OCI-LY1 (cell line): Measurements from ENCODE around the gene AP4E1.

Source experiments
- H2AFZ ChIP-seq: fragments of 200-600 bp; sonication (generic), shearing (Covaris generic); 2 replicates; pipeline ENCODE4 v1.6.0; 2014; ENCODE audit warnings: antibody characterized with exemption, mild to moderate bottlenecking, low read length
- H3F3A ChIP-seq: fragments of 200-600 bp; sonication (generic), shearing (Covaris generic); 2 replicates; pipeline ENCODE4 v1.6.0; 2014; ENCODE audit warnings: mild to moderate bottlenecking, antibody characterized with exemption, low read length, moderate library complexity; ENCODE audit not compliant: insufficient read depth
- H3K27ac ChIP-seq: fragments of 200-600 bp; sonication (generic); 2 replicates; pipeline ENCODE4 v1.5.1; 2014; ENCODE audit warnings: low read length, mixed run types, mild to moderate bottlenecking, low read depth; ENCODE audit not compliant: poor library complexity, severe bottlenecking
- H3K27me3 ChIP-seq: fragments of 200-600 bp; sonication (generic); 2 replicates; pipeline ENCODE4 v1.6.0; 2014; ENCODE audit warnings: antibody characterized with exemption, mild to moderate bottlenecking, low read length, moderate library complexity; ENCODE audit not compliant: insufficient read depth
- H3K36me3 ChIP-seq: fragments of 200-600 bp; sonication (generic); 2 replicates; pipeline ENCODE4 v1.6.1; 2014; ENCODE audit warnings: mild to moderate bottlenecking, antibody characterized with exemption, low read length, moderate library complexity, mixed read lengths; ENCODE audit not compliant: insufficient read depth
- H3K4me1 ChIP-seq: fragments of 200-600 bp; sonication (generic); 2 replicates; pipeline ENCODE4 v1.5.1; 2014; ENCODE audit warnings: mild to moderate bottlenecking, low read length, moderate library complexity; ENCODE audit not compliant: insufficient read depth, severe bottlenecking
- H3K4me2 ChIP-seq: fragments of 200-600 bp; sonication (generic), shearing (Covaris generic); 2 replicates; pipeline ENCODE4 v1.6.1; 2014; ENCODE audit warnings: low read length
- H3K4me3 ChIP-seq: fragments of 200-600 bp; sonication (generic); 2 replicates; pipeline ENCODE4 v1.5.1; 2014; ENCODE audit warnings: low read length, low read depth, mild to moderate bottlenecking, mixed read lengths; ENCODE audit not compliant: poor library complexity, severe bottlenecking
- H3K79me2 ChIP-seq: fragments of 200-600 bp; shearing (Covaris generic); 2 replicates; pipeline ENCODE4 v1.6.1; 2016; ENCODE audit warnings: mixed run types, low read length, mixed read lengths; ENCODE audit not compliant: insufficient read depth
- H3K9ac ChIP-seq: fragments of 200-600 bp; sonication (generic), shearing (Covaris generic); 2 replicates; pipeline ENCODE4 v1.6.1; 2014; ENCODE audit warnings: mild to moderate bottlenecking, low read length, mixed read lengths
- H3K9me2 ChIP-seq: fragments of 200-600 bp; sonication (generic), shearing (Covaris generic); 2 replicates; pipeline ENCODE4 v1.6.1; 2014; ENCODE audit warnings: low read depth, mild to moderate bottlenecking, low read length, mixed read lengths
- H3K9me3 ChIP-seq: fragments of 200-600 bp; shearing (Covaris generic); 2 replicates; pipeline ENCODE4 v1.6.1; 2014; ENCODE audit warnings: low read length, mixed read lengths
- H4K20me1 ChIP-seq: fragments of 200-600 bp; sonication (generic), shearing (Covaris generic); 2 replicates; pipeline ENCODE4 v1.6.0; 2016; ENCODE audit warnings: mild to moderate bottlenecking, low read length; ENCODE audit not compliant: insufficient read depth
- CTCF ChIP-seq: fragments of 200-600 bp; sonication (generic), shearing (Covaris generic); IDR thresholded peaks from 2 replicates; pipeline ENCODE4 v1.5.1; 2017; ENCODE audit warnings: mild to moderate bottlenecking, antibody characterized with exemption, low read length, moderate library complexity, mixed read lengths
- EZH2 ChIP-seq: fragments of 200-600 bp; sonication (generic), shearing (Covaris generic); IDR thresholded peaks from 2 replicates; pipeline ENCODE4 v1.8.0; 2017; ENCODE audit warnings: borderline replicate concordance, mixed run types, mild to moderate bottlenecking, antibody characterized with exemption, low read length, moderate library complexity, mixed read lengths

Gene AP4E1

GRCh38 chr15:51053571-51053970 is 145.1 kb downstream of the AP4E1 start:
- Histone ChIP-seq H3K9me3 (no peaks in the 10 kb centered on the region), H3F3A (no peaks in the 10 kb centered on the region), H3K4me2 (no peak overlapping the region), H3K27me3 (0 out of 2 replicates have a peak, but pooled peaks cover 5% of the 10 kb centered on the region), H3K27ac (no peak overlapping the region), H3K4me1 (no peaks in the 10 kb centered on the region), H4K20me1 (no peaks in the 10 kb centered on the region), H3K4me3 (no peak overlapping the region), H2AFZ (no peak overlapping the region), H3K79me2 (no peaks in the 10 kb centered on the region), H3K9me2 (no peaks in the 10 kb centered on the region), H3K36me3 (no peaks in the 10 kb centered on the region), H3K9ac (no peak overlapping the region)
- TF ChIP-seq CTCF (no peak), EZH2 (no peak)

GRCh38 chr15:51054535-51054934 is 146.1 kb downstream of the AP4E1 start:
- Histone ChIP-seq H3K36me3 (no peaks in the 10 kb centered on the region), H3K27me3 (0 out of 2 replicates have a peak, but pooled peaks cover 5% of the 10 kb centered on the region), H3K4me1 (no peaks in the 10 kb centered on the region), H3K4me3 (no peak overlapping the region), H3K9me2 (no peaks in the 10 kb centered on the region), H3K4me2 (no peak overlapping the region), H4K20me1 (no peaks in the 10 kb centered on the region), H3K27ac (no peak overlapping the region), H2AFZ (no peak overlapping the region), H3F3A (no peaks in the 10 kb centered on the region), H3K9ac (no peak overlapping the region), H3K79me2 (no peaks in the 10 kb centered on the region), H3K9me3 (no peaks in the 10 kb centered on the region)
- TF ChIP-seq EZH2 (no peak), CTCF (no peak)
